ENCODE results near the gene ITGB6.

Gene ITGB6, protein sequence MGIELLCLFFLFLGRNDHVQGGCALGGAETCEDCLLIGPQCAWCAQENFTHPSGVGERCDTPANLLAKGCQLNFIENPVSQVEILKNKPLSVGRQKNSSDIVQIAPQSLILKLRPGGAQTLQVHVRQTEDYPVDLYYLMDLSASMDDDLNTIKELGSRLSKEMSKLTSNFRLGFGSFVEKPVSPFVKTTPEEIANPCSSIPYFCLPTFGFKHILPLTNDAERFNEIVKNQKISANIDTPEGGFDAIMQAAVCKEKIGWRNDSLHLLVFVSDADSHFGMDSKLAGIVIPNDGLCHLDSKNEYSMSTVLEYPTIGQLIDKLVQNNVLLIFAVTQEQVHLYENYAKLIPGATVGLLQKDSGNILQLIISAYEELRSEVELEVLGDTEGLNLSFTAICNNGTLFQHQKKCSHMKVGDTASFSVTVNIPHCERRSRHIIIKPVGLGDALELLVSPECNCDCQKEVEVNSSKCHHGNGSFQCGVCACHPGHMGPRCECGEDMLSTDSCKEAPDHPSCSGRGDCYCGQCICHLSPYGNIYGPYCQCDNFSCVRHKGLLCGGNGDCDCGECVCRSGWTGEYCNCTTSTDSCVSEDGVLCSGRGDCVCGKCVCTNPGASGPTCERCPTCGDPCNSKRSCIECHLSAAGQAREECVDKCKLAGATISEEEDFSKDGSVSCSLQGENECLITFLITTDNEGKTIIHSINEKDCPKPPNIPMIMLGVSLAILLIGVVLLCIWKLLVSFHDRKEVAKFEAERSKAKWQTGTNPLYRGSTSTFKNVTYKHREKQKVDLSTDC

DNA sequence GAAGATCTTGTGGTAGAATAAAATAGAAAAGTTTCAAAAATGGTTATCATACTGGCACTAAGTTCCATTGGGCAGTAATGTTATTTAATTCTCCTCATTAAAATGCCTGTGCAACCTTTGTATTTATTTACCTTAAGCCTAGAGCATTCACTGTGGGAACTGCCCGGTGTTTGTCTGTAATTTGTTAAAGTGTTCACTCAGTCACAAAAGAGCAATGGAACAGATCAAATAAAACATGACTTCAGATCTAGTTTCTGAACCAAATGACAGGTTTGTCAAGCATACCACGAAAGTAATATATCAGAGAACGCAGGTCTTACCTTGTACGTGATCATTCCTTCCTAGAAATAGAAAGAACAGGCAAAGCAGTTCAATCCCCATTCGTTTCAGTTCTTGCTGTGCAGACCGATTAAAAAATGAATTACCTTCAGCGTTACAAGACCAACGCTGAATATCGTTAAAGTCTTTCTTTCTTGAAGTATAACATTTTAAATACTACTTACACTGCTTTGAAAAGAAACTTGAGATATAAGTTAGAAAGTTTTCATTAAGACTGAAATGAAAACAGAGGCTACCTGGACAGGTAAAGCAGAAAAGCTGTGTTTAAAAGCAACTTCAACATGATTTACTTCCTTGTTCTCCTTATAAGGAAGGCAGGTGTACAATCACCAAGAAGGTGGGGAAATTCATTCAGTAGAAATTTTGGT, at the start of gene ITGB6:
Gene ITGB6 (minus strand): TSS at position 590 of the 707 bp plus-strand sequence. CDS start 209 bp downstream, at position 381.
- no peak for DNase-seq (ENCODE audit: extremely low read depth in 1 of 2, low read depth in 1 of 2)

DNA sequence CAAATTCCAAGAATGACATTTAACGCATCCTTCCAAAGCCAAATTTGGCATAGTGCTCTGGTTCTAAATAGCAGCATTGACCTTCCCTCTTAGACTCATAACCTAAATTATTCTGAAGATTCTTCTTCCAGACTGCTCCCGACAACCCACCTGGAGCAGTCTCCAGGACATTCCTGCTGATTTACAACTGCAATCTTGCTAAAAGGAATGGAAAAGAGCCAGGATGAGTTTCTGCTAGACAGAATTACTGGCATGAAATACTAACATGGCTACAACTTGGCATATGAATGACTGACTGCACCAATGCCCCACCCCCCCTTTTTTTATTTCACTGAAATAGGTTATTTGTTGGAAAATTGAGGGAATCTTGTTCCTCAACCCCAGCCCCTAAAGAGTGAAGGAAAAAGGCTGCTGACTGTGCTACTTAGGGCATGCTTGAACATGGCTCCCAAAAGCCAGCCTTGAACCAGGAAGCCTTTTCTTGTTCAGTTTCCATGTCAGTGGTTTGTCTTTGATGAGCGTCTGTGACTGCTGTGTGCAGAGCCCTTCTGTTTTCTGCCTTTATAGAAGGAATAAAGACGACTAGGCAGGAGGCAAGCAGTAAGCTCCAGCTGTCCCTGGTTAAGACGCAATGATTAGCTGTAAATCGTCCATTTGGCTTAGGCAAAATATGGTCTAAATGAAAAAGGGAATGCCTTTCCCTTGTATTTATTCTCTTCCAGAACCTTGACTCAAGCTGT, 47.4 kb upstream of the ITGB6 start:
- no peak for DNase-seq (ENCODE audit: extremely low read depth in 1 of 2, low read depth in 1 of 2)

DNA sequence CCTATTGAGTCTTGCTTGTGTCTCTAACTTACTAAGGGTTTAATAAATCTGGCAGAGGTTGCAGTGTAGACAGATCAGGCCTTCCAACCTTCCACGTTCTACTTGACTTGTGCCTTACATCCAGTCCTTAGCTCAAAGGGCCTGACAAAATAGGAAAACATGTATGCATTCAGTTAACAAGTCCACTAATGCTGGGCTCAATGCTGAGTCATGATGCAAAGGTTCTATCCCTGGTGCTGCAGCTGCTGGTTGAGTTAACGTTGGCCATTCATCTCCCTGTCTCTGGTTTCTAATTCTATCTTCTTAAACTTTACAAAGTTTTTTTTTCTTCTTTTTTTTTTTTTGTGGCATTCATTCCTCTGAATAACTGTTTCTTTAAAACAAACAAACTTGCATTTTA, 46.3 kb upstream of the ITGB6 start:
- DNase-seq (ENCODE audit: extremely low read depth in 1 of 2, low read depth in 1 of 2), result no peak

GRCh38 chr2:160245614-160246155, 45.6 kb upstream of the ITGB6 start:
- DNase-seq (ENCODE audit: extremely low read depth in 1 of 2, low read depth in 1 of 2), result no peak

DNA sequence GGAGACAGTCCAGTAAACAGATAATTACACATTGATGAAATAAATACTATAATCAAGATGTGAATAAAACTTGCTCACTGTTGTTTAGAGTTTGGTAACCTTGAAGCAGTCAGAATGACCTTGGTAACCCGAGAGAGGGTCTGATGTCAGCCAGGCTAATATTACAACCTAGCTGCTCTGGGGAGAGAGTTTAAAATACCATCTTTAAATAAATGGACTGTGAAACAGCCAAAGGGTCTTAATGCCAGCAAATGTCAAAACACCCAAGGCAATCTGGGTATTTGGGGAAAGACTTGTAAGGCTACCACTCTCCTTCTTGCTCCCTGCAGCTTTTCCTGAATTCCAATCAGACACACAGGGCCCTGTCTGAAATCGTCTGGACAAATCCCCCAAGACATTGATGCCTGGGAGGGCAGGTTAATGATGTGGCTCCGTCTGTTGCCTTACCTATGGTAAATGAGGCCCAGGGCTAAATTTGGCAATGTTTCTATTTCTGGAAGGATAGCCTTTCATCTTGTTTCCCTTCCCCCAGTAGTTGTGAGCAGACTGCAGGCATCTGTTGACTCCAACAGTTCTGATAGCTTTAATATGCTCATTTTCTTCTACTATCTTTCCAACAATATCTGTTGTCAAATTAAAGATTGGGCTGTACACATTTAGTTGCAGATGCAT, 43.0 kb upstream of the ITGB6 start:
- no peak for DNase-seq (ENCODE audit: extremely low read depth in 1 of 2, low read depth in 1 of 2)

GRCh38 chr2:160241251-160242137, 41.4 kb upstream of the ITGB6 start:
- no peak for DNase-seq (ENCODE audit: extremely low read depth in 1 of 2, low read depth in 1 of 2)

DNA sequence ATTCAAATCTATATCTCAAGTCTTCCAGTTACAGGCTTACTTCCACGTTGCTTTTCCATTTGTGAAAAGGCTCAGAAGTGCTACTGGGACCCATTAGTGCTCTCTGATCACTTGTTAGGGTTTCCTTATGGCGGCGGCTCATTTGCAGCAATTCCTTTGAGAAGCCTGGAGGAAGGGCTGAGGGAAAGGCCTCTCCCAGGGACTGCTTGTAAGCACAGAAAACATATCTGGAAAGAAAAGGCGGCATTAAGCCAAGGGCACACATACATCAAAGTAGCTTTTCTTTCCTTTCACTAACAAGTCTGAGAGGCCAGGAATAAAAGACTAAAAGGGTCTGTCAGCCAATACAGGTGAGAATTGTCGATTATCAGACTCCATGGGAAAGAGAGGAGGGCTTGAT, 39.4 kb upstream of the ITGB6 start:
- DNase-seq (ENCODE audit: extremely low read depth in 1 of 2, low read depth in 1 of 2), result no peak

GRCh38 chr2:160238392-160238791, 38.3 kb upstream of the ITGB6 start:
- DNase-seq (ENCODE audit: extremely low read depth in 1 of 2, low read depth in 1 of 2), result no peak

DNA sequence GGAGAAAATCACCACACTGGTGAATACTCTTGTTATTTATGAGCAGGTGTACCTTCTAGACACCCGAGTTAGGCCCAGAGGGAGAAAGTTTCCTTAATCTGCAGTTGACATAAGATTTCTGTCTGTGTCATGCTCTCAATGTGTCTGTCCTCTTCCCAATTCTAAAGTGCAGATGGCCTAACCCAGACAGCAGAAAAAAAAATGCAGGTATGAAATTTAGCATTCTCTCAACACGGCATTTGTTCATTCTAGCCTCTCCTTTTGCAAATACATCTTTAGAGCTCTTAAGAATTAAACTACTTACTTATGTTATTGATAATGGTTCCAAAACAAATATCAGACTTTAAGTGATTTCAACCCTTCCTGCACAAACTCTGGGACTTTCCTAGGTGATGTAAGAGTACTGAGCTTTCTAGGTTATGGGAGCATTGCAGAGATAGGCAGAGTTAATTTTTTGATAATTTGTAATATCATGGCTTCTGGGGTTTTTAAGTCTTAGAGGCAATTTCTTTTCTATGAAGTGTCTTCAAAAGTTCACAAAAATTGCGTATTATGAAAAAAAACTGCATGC, 32.9 kb upstream of the ITGB6 start:
- DNase-seq (ENCODE audit: extremely low read depth in 1 of 2, low read depth in 1 of 2), result no peak

- DNase-seq (ENCODE audit: extremely low read depth in 1 of 2, low read depth in 1 of 2), result no peak
These were observed 29.5 kb upstream of the ITGB6 start for GRCh38 chr2:160229591-160229990.

DNA sequence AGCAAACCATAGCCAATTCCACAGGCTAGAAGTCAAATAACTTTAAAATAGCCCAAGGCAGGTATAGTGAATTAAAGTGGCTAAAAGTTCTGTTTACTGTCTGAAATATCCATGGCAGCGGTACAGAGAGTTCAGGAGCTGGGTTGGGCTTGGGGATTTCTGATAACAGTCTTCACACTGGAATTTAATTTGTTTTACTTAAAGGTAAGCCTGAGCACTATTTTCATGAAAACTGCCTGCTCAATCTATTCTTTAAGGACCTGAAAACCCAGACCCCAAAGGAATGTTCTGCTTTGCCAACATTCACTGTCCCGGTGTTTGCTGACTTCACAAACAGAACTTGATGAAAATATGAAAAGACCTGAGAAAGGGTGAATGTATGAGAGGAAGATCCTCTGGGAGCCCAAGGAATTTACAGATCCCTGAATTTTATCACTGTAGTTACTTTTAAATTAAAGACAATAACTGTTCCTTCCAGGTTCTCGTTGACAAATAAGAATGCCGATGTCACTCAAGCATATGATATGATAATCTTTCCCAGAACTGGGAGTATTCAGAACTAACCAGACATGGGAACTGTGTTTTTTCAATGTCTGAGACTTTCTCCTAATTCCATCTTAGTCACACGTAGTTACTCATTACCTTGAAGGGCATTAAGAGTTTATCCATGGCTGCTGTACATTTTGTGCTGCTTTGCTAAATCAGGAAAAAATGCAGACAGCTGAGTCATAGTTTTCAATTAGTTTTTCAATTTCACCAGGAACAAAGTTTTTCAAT, 28.3 kb upstream of the ITGB6 start:
- DNase-seq (ENCODE audit: extremely low read depth in 1 of 2, low read depth in 1 of 2), result no peak

- DNase-seq (ENCODE audit: extremely low read depth in 1 of 2, low read depth in 1 of 2), result no peak
These were observed 27.3 kb upstream of the ITGB6 start for GRCh38 chr2:160227293-160227915.

GRCh38 chr2:160226367-160226766, 26.3 kb upstream of the ITGB6 start:
- DNase-seq (ENCODE audit: extremely low read depth in 1 of 2, low read depth in 1 of 2), result no peak

DNA sequence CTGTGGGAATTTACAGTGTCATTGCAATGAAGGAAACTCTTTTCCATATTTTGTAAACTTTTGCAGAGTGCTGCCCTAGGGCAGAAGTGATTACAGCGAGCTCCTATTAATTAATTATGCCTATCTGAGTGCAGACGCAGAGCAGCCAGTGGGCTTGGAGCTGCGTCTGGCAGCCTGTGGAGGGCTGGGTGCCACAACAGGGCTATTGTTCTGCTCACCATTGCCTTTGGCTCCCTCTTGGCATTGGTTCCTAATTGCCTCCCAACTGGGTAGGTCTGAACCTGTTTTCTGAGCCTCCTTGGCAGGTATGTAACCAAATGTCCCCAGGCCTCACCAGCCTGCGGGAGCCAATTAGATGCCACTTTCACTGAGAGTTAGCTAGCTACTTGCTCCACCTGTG, 25.6 kb upstream of the ITGB6 start:
- no peak for DNase-seq (ENCODE audit: extremely low read depth in 1 of 2, low read depth in 1 of 2)

DNA sequence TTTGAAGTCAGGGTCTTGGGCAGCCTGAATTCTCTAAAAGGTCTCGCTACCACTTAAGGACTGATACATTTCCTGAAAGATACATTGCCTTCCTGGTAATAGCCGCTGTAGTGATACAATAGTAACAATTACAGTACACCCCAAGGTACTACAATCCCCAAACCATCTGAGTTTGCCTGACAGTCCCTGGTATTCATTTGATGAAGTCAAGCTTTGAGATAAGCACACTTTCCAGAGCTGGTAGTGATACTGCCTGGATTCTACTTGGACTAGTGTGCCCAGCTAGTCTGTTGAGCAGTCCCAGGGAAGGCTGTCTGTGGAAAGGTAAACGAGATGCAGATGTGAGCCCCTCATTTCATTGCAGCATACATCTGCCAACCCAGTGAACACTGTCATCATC, 24.4 kb upstream of the ITGB6 start:
- DNase-seq (ENCODE audit: extremely low read depth in 1 of 2, low read depth in 1 of 2), result no peak

- DNase-seq (ENCODE audit: extremely low read depth in 1 of 2, low read depth in 1 of 2), result no peak
These were observed 24.0 kb upstream of the ITGB6 start for GRCh38 chr2:160224060-160224459.

- no peak for DNase-seq (ENCODE audit: extremely low read depth in 1 of 2, low read depth in 1 of 2)
These were observed 23.5 kb upstream of the ITGB6 start for GRCh38 chr2:160223560-160223959.
